HCT116 (cell line): ENCODE measurements around the gene NPTX1. TPM values are rescaled to one million over a fixed set of nuclear protein-coding genes. Genes with fewer than 3 reads are reported as not detected.

ENCODE experiments used
- ATAC-seq: fragments of 200-7000 bp; cut with Tn5 transposase; 2 replicates; pipeline ENCODE4 v1.9.1; 2020; ENCODE audit warnings: mild to moderate bottlenecking, moderate library complexity
- BruUV-seq: library from RNA; stranded (reverse); fragments of 400-500 nt; replicated peaks from 2 replicates; lab custom pipeline; 2021; lab: Mats Ljungman, UMichigan
- CTCF ChIA-PET: fragments of 300-600 bp; sonication (Branson Sonifier 250); formaldehyde crosslinking; loops from one replicate; lab custom pipeline; 2021; ENCODE audit warnings: antibody characterized with exemption; lab: Charles Lee
- POLR2A ChIA-PET: fragments of 300-600, 350-600 bp; sonication (Branson Sonifier 250); formaldehyde crosslinking; loops from one replicate; lab custom pipeline; 2021; ENCODE audit warnings: antibody characterized with exemption; lab: Charles Lee
- RAD21 ChIA-PET, 2 experiments: fragments of 300-600 bp; sonication (Branson Sonifier 250); formaldehyde crosslinking; loops; one replicate each; lab custom pipeline; 2023; ENCODE audit warnings: low total read pairs in 2 of 2; ENCODE audit not compliant: uncharacterized antibody in 2 of 2, unreplicated experiment in 2 of 2, low non-redundant PET in 1 of 2; lab: Charles Lee
- DNase-seq: peaks from one replicate; pipeline ENCODE4 v3.0.0-alpha.2; 2010; ENCODE audit warnings: low read depth, low spot score
- H2AFZ ChIP-seq: fragments of 200-600 bp; shearing (Covaris generic), sonication (generic); 2 replicates; pipeline ENCODE4 v1.6.1; 2017; ENCODE audit warnings: low read depth, mixed run types, mixed read lengths, antibody characterized with exemption, low read length; ENCODE audit not compliant: poor library complexity, severe bottlenecking
- H3K27ac ChIP-seq: 2 replicates; pipeline ENCODE4 v1.5.1; 2012; ENCODE audit warnings: low read depth, low read length
- H3K27me3 ChIP-seq: fragments of 200-600 bp; sonication (generic); 2 replicates; pipeline ENCODE4 v1.6.1; 2016; ENCODE audit warnings: mixed run types, low read length, mixed read lengths; ENCODE audit not compliant: insufficient read depth
- H3K36me3 ChIP-seq, 2 experiments: fragments of 200-500 bp in 1 of 2; fragments of 200-600 bp in 1 of 2; sonication (Bioruptor generic) in 1 of 2; sonication (generic) in 1 of 2; 2 replicates each; pipeline versions ENCODE4 v1.5.1 to v1.6.1; 2014 to 2016; ENCODE audit warnings: low read length in 2 of 2, inconsistent platforms in 1 of 2, mixed read lengths in 1 of 2, mixed run types in 1 of 2; ENCODE audit not compliant: insufficient read depth in 2 of 2, control insufficient read depth in 1 of 2
- H3K4me1 ChIP-seq, 2 experiments: fragments of 200-600 bp in 1 of 2; sonication (generic) in 1 of 2; 2 replicates each; pipeline versions ENCODE4 v1.5.1 to v1.6.1; 2012 to 2017; ENCODE audit warnings: low read length in 2 of 2, inconsistent platforms in 1 of 2, mild to moderate bottlenecking in 1 of 2, mixed read lengths in 1 of 2, mixed run types in 1 of 2, moderate library complexity in 1 of 2; ENCODE audit not compliant: insufficient read depth in 2 of 2, control insufficient read depth in 1 of 2
- H3K4me2 ChIP-seq: fragments of 200-600 bp; sonication (generic); 2 replicates; pipeline ENCODE4 v1.6.1; 2017; ENCODE audit warnings: mixed run types, low read length, mixed read lengths
- H3K4me3 ChIP-seq, 2 experiments: fragments of 200-600 bp in 1 of 2; sonication (generic) in 1 of 2; replicated peaks in 1 of 2; 2 replicates each; pipeline ENCODE4 v1.5.1; 2011 to 2016; ENCODE audit warnings: low read length in 2 of 2, control low read depth in 1 of 2, low read depth in 1 of 2, mild to moderate bottlenecking in 1 of 2, mixed read lengths in 1 of 2, mixed run types in 1 of 2
- H3K79me2 ChIP-seq: fragments of 200-600 bp; sonication (generic); 2 replicates; pipeline ENCODE4 v1.6.1; 2017; ENCODE audit warnings: mild to moderate bottlenecking, mixed run types, low read length, moderate library complexity, mixed read lengths; ENCODE audit not compliant: insufficient read depth
- H3K9ac ChIP-seq: fragments of 200-600 bp; sonication (generic); 2 replicates; pipeline ENCODE4 v1.6.1; 2016; ENCODE audit warnings: low read length, mixed read lengths
- H3K9me2 ChIP-seq: fragments of 200-600 bp; sonication (generic), shearing (Covaris generic); 2 replicates; pipeline ENCODE4 v1.6.1; 2017; ENCODE audit warnings: mixed run types, mild to moderate bottlenecking, moderate library complexity; ENCODE audit not compliant: insufficient read depth
- H3K9me3 ChIP-seq, 2 experiments: fragments of 200-500 bp in 1 of 2; fragments of 200-600 bp in 1 of 2; sonication (Bioruptor generic) in 1 of 2; sonication (generic) in 1 of 2; 2 replicates each; pipeline ENCODE4 v1.6.1; 2014 to 2017; ENCODE audit warnings: low read length in 2 of 2, mixed read lengths in 2 of 2, inconsistent platforms in 1 of 2, low read depth in 1 of 2, mild to moderate bottlenecking in 1 of 2, mixed run types in 1 of 2, moderate library complexity in 1 of 2; ENCODE audit not compliant: control insufficient read depth in 1 of 2, insufficient read depth in 1 of 2
- H4K20me1 ChIP-seq: fragments of 200-600 bp; sonication (generic), shearing (Covaris generic); 2 replicates; pipeline ENCODE4 v1.6.1; 2017; ENCODE audit warnings: mixed run types, mild to moderate bottlenecking, moderate library complexity; ENCODE audit not compliant: insufficient read depth
- CBX3 ChIP-seq: IDR thresholded peaks from 2 replicates; pipeline ENCODE4 v1.6.1; 2012; ENCODE audit warnings: low read depth
- CEBPB ChIP-seq: IDR thresholded peaks from 2 replicates; pipeline ENCODE4 v1.6.1; 2012; ENCODE audit warnings: low read depth
- FOSL1 ChIP-seq: IDR thresholded peaks from 2 replicates; pipeline ENCODE4 v1.6.1; 2012; ENCODE audit warnings: low read depth
- RAD21 ChIP-seq: IDR thresholded peaks from 2 replicates; pipeline ENCODE4 v1.6.1; 2012; ENCODE audit warnings: low read depth, mild to moderate bottlenecking
- YY1 ChIP-seq: IDR thresholded peaks from 2 replicates; pipeline ENCODE4 v1.6.1; 2011; ENCODE audit warnings: low read length, low read depth, moderate library complexity, mild to moderate bottlenecking; ENCODE audit not compliant: insufficient replicate concordance; ENCODE audit errors: extremely low read depth
- ZFX ChIP-seq: fragments of 450-650 bp; IDR thresholded peaks from 2 replicates; pipeline ENCODE4 v1.6.1; 2017
- ZNF274 ChIP-seq: fragments of 200-500 bp; sonication (Bioruptor generic); IDR thresholded peaks from 2 replicates; pipeline ENCODE4 v1.6.1; 2014; ENCODE audit warnings: mild to moderate bottlenecking, low read depth, low read length, inconsistent platforms
- intact Hi-C: fragments of 100-400 bp; cut with micrococcal nuclease; formaldehyde crosslinking; loops from 2 replicates; pipeline ENCODE4 v1.10.0; 2022
- total RNA-seq: library from RNA; stranded (reverse); gene quantifications from one replicate; pipeline ENCODE4 v1.2.1, GENCODE V29; 2021; ENCODE audit not compliant: unreplicated experiment
- TF ChIP-seq, protein P1 (sequence below), 3 experiments: fragments of 200-600 bp in 1 of 3; sonication (generic) in 1 of 3; IDR thresholded peaks in 2 of 3; conservative IDR thresholded peaks in 1 of 3; 2 replicates each; pipeline ENCODE4 v1.5.1; 2012 to 2017; ENCODE audit warnings: low read depth in 2 of 3, low read length in 2 of 3, antibody characterized with exemption in 1 of 3, borderline replicate concordance in 1 of 3, control low read depth in 1 of 3, mild to moderate bottlenecking in 1 of 3, mixed read lengths in 1 of 3, mixed run types in 1 of 3, moderate library complexity in 1 of 3; ENCODE audit not compliant: insufficient read depth in 1 of 3
- TF ChIP-seq, protein P2 (sequence below): IDR thresholded peaks from 2 replicates; pipeline ENCODE4 v1.6.1; 2012
- TF ChIP-seq, protein P3 (sequence below): IDR thresholded peaks from 2 replicates; pipeline ENCODE4 v1.6.1; 2011; ENCODE audit warnings: mild to moderate bottlenecking, low read length, moderate library complexity; ENCODE audit not compliant: insufficient replicate concordance; ENCODE audit errors: extremely low read depth
- TF ChIP-seq, protein P4 (sequence below): IDR thresholded peaks from 2 replicates; pipeline ENCODE4 v1.6.1; 2012

NPTX1 gene
- total RNA-seq, 1 experiment from 2014 or later: 0.15 TPM

DNA sequence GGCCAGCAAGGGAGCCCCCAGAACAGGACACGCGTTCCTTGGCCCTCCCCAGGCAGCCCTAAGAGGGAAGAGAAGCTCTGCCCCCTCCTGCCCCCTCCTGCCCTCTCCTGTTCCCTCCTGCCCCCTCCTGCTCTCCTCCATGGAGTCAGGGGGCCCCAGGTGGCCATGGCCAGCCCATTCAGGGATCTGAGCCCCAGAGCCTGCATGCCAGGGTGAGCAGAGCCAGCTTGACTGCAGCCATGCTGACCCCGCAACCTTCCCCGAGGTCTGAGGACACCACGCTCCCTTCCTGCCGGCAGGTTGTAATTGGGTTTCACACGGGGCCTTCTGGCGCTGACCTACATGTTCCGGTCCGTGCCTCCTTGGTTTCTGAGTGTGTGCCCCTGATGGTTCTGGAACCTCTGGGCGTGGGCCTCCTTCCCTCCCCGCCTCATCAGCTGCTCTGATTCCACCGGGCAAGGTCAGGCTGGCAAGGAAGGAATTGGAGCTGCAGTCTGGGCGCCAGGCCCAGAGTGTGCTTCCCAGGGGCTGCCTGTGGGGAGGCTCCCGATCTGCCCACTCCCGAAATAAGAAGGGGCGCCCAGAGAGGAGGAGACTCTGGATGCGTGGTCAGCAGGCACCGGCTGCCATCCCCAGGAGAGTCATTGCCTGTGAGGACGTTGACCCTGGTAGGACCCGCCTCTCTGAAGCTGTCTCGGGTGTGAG, 23.7 kb upstream of the NPTX1 start:
- Histone ChIP-seq H3K4me2 (no peak overlapping the region), H3K4me3 (no peak overlapping the region), H3K9me3 (no peaks in the 10 kb centered on the region), H3K27ac (no peak overlapping the region), H2AFZ (no peak overlapping the region), H3K36me3 (no peaks in the 10 kb centered on the region), H3K79me2 (no peaks in the 10 kb centered on the region), H3K27me3 (peaks cover 8% of the 10 kb centered on the region; the same call in 1 of the 2 replicates), H4K20me1 (no peaks in the 10 kb centered on the region), H3K9me2 (no peaks in the 10 kb centered on the region), H3K4me1 (peaks cover 0 to 8% of the 10 kb centered on the region in 2 experiments; a peak in 3 of 4 replicates), H3K9ac (no peak overlapping the region)
- BruUV-seq: no TSS peak
- RAD21 ChIA-PET: no interaction called here
- ATAC-seq: no peak
- CTCF ChIA-PET: no interaction called here
- TF ChIP-seq, protein P1, sequence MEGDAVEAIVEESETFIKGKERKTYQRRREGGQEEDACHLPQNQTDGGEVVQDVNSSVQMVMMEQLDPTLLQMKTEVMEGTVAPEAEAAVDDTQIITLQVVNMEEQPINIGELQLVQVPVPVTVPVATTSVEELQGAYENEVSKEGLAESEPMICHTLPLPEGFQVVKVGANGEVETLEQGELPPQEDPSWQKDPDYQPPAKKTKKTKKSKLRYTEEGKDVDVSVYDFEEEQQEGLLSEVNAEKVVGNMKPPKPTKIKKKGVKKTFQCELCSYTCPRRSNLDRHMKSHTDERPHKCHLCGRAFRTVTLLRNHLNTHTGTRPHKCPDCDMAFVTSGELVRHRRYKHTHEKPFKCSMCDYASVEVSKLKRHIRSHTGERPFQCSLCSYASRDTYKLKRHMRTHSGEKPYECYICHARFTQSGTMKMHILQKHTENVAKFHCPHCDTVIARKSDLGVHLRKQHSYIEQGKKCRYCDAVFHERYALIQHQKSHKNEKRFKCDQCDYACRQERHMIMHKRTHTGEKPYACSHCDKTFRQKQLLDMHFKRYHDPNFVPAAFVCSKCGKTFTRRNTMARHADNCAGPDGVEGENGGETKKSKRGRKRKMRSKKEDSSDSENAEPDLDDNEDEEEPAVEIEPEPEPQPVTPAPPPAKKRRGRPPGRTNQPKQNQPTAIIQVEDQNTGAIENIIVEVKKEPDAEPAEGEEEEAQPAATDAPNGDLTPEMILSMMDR (IDR thresholded peaks at IDR 0.05 in 2 of 3, conservative IDR thresholded peaks at IDR 0.05 in 1 of 3; ENCODE audit: borderline replicate concordance in 1 of 3, insufficient read depth in 1 of 3, low read depth in 2 of 3, low read length in 2 of 3): no peak
- TF ChIP-seq RAD21 (no peak), FOSL1 (no peak), CBX3 (no peak), ZFX (no peak), YY1 (no peak), ZNF274 (no peak), CEBPB (no peak)
- TF ChIP-seq, protein P2, sequence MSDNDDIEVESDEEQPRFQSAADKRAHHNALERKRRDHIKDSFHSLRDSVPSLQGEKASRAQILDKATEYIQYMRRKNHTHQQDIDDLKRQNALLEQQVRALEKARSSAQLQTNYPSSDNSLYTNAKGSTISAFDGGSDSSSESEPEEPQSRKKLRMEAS: no peak
- TF ChIP-seq, protein P3, sequence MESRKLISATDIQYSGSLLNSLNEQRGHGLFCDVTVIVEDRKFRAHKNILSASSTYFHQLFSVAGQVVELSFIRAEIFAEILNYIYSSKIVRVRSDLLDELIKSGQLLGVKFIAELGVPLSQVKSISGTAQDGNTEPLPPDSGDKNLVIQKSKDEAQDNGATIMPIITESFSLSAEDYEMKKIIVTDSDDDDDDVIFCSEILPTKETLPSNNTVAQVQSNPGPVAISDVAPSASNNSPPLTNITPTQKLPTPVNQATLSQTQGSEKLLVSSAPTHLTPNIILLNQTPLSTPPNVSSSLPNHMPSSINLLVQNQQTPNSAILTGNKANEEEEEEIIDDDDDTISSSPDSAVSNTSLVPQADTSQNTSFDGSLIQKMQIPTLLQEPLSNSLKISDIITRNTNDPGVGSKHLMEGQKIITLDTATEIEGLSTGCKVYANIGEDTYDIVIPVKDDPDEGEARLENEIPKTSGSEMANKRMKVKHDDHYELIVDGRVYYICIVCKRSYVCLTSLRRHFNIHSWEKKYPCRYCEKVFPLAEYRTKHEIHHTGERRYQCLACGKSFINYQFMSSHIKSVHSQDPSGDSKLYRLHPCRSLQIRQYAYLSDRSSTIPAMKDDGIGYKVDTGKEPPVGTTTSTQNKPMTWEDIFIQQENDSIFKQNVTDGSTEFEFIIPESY: no peak
- TF ChIP-seq, protein P4, sequence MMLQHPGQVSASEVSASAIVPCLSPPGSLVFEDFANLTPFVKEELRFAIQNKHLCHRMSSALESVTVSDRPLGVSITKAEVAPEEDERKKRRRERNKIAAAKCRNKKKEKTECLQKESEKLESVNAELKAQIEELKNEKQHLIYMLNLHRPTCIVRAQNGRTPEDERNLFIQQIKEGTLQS: no peak
- DNase-seq: no peak
- POLR2A ChIA-PET: interaction anchor here (1.3 kb wide), 1 partner anchor 45 kb away, joined by 3 read pairs; no protein-coding TSS in a partner anchor
- intact Hi-C loops: no loop called here
